Measurements from ENCODE around the gene CMTM2.
"Not testable (repeated sequence)": the region's sequence is repeated elsewhere in the genome, so short reads cannot be mapped to it uniquely, and the experiment has no call there.

The CMTM2 gene

DNA sequence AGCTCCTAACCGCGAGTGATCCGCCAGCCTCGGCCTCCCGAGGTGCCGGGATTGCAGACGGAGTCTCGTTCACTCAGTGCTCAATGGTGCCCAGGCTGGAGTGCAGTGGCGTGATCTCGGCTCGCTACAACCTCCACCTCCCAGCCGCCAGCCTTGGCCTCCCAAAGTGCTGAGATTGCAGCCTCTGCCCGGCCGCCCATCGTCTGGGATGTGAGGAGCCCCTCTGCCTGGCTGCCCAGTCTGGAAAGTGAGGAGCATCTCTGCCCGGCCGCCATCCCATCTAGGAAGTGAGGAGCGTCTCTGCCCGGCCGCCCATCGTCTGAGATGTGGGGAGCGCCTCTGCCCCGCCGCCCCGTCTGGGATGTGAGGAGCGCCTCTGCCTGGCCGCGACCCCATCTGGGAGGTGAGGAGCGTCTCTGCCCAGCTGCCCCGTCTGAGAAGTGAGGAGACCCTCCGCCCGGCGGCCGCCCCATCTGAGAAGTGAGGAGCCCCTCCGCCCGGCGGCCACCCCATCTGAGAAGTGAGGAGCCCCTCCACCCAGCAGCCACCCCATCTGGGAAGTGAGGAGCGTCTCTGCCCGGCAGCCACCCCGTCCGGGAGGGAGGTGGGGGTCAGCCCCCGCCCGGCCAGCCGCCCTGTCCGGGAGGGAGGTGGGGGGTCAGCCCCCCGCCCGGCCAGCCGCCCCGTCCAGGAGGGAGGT, 51.4 kb downstream of the CMTM2 start:
- not testable (repeated sequence) for DNase-seq (ENCODE audit: low read depth in 2 of 2)

DNA sequence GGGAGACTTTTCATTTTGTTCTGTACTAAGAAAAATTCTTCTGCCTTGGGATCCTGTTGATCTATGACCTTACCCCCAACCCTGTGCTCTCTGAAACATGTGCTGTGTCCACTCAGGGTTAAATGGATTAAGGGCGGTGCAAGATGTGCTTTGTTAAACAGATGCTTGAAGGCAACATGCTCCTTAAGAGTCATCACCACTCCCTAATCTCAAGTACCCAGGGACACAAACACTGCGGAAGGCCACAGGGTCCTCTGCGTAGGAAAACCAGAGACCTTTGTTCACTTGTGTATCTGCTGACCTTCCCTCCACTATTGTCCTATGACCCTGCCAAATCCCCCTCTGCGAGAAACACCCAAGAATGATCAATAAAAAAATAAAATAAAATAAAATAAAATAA, 52.3 kb downstream of the CMTM2 start:
- DNase-seq (ENCODE audit: low read depth in 2 of 2), result not testable (repeated sequence)

DNA sequence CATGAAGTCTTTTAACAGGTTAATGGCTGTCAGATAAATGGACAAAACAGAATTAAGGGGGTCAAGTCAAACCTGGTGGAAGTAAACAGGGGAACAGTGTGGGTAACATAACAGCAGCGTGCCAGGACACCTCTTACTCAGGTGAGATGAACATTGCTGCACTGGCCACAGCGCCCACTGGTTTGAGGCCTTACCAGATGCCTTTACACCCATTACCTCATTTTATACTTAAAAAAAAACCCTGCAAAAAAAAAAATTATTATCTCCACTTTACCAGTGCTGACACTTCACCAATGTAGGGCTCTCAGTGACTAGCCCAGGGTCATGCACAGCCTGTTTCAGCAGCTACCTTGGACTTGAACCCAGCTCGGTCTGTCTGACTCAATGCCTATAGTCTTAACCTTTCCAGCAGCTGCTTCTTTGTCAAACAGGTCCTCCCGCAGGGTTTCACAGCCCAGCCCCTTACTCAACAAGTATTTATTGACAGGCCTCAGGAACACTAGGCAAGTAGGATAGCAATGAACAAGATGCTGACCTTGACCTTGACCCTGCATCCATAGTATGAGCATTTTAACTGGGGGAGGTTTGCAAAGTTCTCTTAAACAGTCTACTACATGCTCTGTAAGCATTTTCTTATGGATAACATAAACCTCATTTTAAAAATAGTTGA, 55.4 kb downstream of the CMTM2 start:
- DNase-seq (ENCODE audit: low read depth in 2 of 2), result no peak

DNA sequence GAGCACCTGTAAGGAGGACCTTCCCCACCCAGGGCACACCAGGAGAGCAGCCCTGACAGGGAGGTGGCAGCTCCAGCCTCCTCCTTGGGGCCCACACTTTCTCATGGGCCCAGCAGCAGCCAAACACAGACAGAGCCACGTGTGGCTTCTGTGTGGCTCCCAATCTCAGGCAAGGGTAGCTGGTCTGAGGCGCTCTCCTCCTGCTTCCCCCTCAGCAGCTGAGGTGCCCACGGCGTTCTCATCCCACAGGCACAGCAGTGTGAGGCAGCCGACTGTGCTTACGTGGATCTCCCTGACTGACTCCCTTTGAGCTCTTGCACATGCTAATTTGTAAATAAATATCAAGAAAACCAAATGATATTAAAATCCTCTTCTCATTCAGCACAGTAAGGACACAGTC, 56.1 kb downstream of the CMTM2 start:
- no peak for DNase-seq (ENCODE audit: low read depth in 2 of 2)

DNA sequence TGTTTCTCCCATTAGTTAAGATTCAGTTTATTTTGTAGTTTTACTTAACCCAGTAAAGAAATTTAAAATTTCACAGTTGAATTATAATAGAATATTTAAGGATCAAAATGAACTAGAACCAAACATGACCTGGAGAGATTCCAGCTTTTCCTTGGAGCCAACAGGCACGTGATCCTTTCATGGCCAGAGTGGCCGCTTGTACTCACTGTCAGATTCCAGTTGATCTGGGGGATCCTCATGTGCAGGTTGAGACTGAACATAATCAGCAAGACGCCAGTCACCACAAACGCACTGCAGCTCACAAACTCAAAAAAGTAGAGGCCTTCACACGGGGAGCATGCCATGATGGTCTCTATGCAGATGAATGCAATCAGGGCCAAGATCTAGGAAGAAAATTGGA, 56.9 kb downstream of the CMTM2 start:
- DNase-seq (ENCODE audit: low read depth in 2 of 2), result no peak

DNA sequence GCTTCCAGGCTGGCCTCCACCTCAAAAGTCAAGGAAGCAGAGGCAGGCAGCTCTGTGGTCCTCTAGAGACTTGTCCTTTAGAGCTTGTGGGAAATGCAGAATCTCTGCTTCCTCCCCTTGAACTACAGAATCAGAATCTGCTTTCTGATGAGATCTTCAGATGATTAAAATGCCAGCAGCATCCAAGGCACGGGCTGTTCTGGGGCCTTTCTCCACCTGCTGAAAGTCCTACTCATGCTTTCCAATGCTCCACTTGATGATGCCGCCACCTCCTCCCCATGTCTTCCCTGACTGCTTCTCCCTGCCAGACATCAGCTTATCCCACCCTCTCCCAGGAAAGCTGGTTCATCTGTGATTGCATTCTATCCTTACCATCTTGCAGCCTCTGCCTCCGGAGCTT, 58.5 kb downstream of the CMTM2 start:
- no peak for DNase-seq (ENCODE audit: low read depth in 2 of 2)

Measured in fibroblast of skin of left biceps (primary cell).